GM23248 (cell line): Measurements from ENCODE around the gene COA7.

Source experiments
- EZH2 ChIP-seq: fragments of 200-600 bp; sonication (generic); IDR thresholded peaks from 2 replicates; pipeline ENCODE4 v1.6.1; 2018; ENCODE audit warnings: antibody characterized with exemption, mild to moderate bottlenecking; ENCODE audit not compliant: insufficient read depth, poor library complexity, severe bottlenecking
- EZH2phosphoT487 ChIP-seq: fragments of 200-600 bp; sonication (generic); IDR thresholded peaks from 2 replicates; pipeline ENCODE4 v1.6.1; 2018; ENCODE audit warnings: antibody characterized with exemption, moderate library complexity, mild to moderate bottlenecking, low read depth; ENCODE audit not compliant: insufficient read depth

- TF ChIP-seq EZH2phosphoT487: no peak
- no peak for TF ChIP-seq EZH2
Measured at GRCh38 chr1:52660807-52661206, 37.3 kb downstream of the COA7 start.
